K562 (cell line): ENCODE data around the gene SHB. TPM values are rescaled to one million over a fixed set of nuclear protein-coding genes. Genes with fewer than 3 reads are reported as not detected.

Experiments
- ATAC-seq: fragments of 200-7000 bp; cut with Tn5 transposase; 3 replicates; pipeline ENCODE4 v1.9.1; 2020; ENCODE audit warnings: moderate library complexity
- BruUV-seq: library from RNA; stranded (reverse); fragments of 400-500 nt; replicated peaks from 2 replicates; lab custom pipeline; 2021; lab: Mats Ljungman, UMichigan
- CTCF ChIA-PET: fragments of 300-600 bp; formaldehyde crosslinking; extraction: SDS; loops from one replicate; lab custom pipeline; 2021; ENCODE audit warnings: low intra/inter-chr PET ratio; lab: Yijun Ruan, JAX
- POLR2A ChIA-PET: fragments of 300-600, 350-650 bp; sonication (Branson Sonifier 250); formaldehyde crosslinking; extraction: SDS; loops from one replicate; lab custom pipeline; 2021; ENCODE audit warnings: antibody characterized with exemption, inconsistent platforms; lab: Yijun Ruan, JAX
- DNase-seq, 4 experiments: peaks; one replicate each; pipeline versions ENCODE4 v3.0.0 to v3.0.0-alpha.2; 2011 to 2018; ENCODE audit warnings: low spot score in 3 of 4, mixed read lengths in 3 of 4; ENCODE audit errors: extremely low read depth in 1 of 4
- FAIRE-seq: peaks from 2 replicates; lab custom pipeline; 2011; peaks lifted over from hg19 to GRCh38; lab: Jason Lieb, UNC
- H2AFZ ChIP-seq: 2 replicates; pipeline ENCODE4 v1.6.0; 2011; ENCODE audit warnings: low read depth, low read length, control low read depth, inconsistent platforms
- H3K27ac ChIP-seq: fragments of 200-600 bp; 3 replicates; pipeline ENCODE4 v1.8.0; 2011; ENCODE audit warnings: low read depth, mild to moderate bottlenecking, control low read depth, inconsistent platforms, low read length, moderate library complexity, mixed read lengths; ENCODE audit errors: extremely low read depth
- H3K27me3 ChIP-seq, 2 experiments: fragments of 300-600 bp in 1 of 2; 2 replicates in 1 of 2; 3 replicates in 1 of 2; pipeline versions ENCODE4 v1.6.0 to v1.8.0; 2011; ENCODE audit warnings: inconsistent platforms in 2 of 2, low read length in 2 of 2, mild to moderate bottlenecking in 1 of 2, mixed read lengths in 1 of 2, moderate library complexity in 1 of 2; ENCODE audit not compliant: control insufficient read depth in 2 of 2, insufficient read depth in 2 of 2
- H3K36me3 ChIP-seq: fragments of 300-600 bp; 3 replicates; pipeline ENCODE4 v1.8.0; 2011; ENCODE audit warnings: mild to moderate bottlenecking, low read length, inconsistent platforms; ENCODE audit not compliant: control insufficient read depth, insufficient read depth
- H3K4me1 ChIP-seq, 2 experiments: fragments of 200-600 bp in 1 of 2; replicated peaks in 1 of 2; 2 replicates in 1 of 2; 3 replicates in 1 of 2; pipeline versions ENCODE4 v1.5.1 to v1.8.0; 2011; ENCODE audit warnings: inconsistent platforms in 2 of 2, low read length in 2 of 2, mild to moderate bottlenecking in 1 of 2, mixed read lengths in 1 of 2, moderate library complexity in 1 of 2; ENCODE audit not compliant: control insufficient read depth in 2 of 2, insufficient read depth in 2 of 2
- H3K4me2 ChIP-seq: 2 replicates; pipeline ENCODE4 v1.6.1; 2011; ENCODE audit warnings: low read length, control low read depth, inconsistent platforms, mixed read lengths; ENCODE audit not compliant: insufficient read depth
- H3K4me3 ChIP-seq: fragments of 200-600 bp; sonication (generic), shearing (Covaris generic); 2 replicates; pipeline ENCODE4 v1.5.1; 2016; ENCODE audit warnings: control low read depth, inconsistent platforms
- H3K79me2 ChIP-seq: fragments of 200-600 bp; 3 replicates; pipeline ENCODE4 v1.8.0; 2011; ENCODE audit warnings: low read length, inconsistent platforms; ENCODE audit not compliant: control insufficient read depth, insufficient read depth
- H3K9ac ChIP-seq, 2 experiments: 2 replicates each; pipeline versions ENCODE4 v1.6.0 to v1.6.1; 2011; ENCODE audit warnings: low read depth in 2 of 2, low read length in 2 of 2, control low read depth in 1 of 2, inconsistent platforms in 1 of 2, mild to moderate bottlenecking in 1 of 2, mixed read lengths in 1 of 2; ENCODE audit not compliant: insufficient read depth in 1 of 2
- H3K9me1 ChIP-seq: one replicate; pipeline ENCODE4 v1.6.0; 2011; ENCODE audit warnings: inconsistent platforms, mild to moderate bottlenecking, low read length, moderate library complexity; ENCODE audit not compliant: control insufficient read depth, insufficient read depth
- H3K9me3 ChIP-seq: replicated peaks from 2 replicates; pipeline ENCODE4 v1.5.1; 2011; ENCODE audit warnings: low read depth, low read length, inconsistent platforms; ENCODE audit not compliant: control insufficient read depth, insufficient read depth
- H4K20me1 ChIP-seq: replicated peaks from 2 replicates; pipeline ENCODE4 v1.6.1; 2011; ENCODE audit warnings: low read length, inconsistent platforms, mixed read lengths; ENCODE audit not compliant: control insufficient read depth, insufficient read depth
- CUX1 ChIP-seq: fragments of 200-800 bp; sonication (Bioruptor generic); IDR thresholded peaks from 2 replicates; pipeline ENCODE4 v1.6.1; 2016; ENCODE audit warnings: missing genetic modification characterization, missing compliant biosample characterization
- FOXA1 ChIP-seq: fragments of 450-650 bp; IDR thresholded peaks from 2 replicates; pipeline ENCODE4 v1.6.1; 2016; ENCODE audit warnings: mild to moderate bottlenecking, borderline replicate concordance
- GABPB2 ChIP-seq: fragments of 250-450 bp; sonication (Bioruptor Pico); conservative IDR thresholded peaks from 2 replicates; pipeline ENCODE4 v1.5.1; 2021; ENCODE audit warnings: mild to moderate bottlenecking
- GATAD2B ChIP-seq: fragments of 450-650 bp; IDR thresholded peaks from 2 replicates; pipeline ENCODE4 v1.6.1; 2017; ENCODE audit warnings: mild to moderate bottlenecking, borderline replicate concordance
- LARP7 ChIP-seq: fragments of 450-650 bp; IDR thresholded peaks from 2 replicates; pipeline ENCODE4 v1.6.1; 2016
- MBD1 ChIP-seq: fragments of 250-450 bp; sonication (Bioruptor Pico); IDR thresholded peaks from 2 replicates; pipeline ENCODE4 v1.8.0; 2022; ENCODE audit warnings: inconsistent platforms
- MTA3 ChIP-seq: fragments of 450-650 bp; formaldehyde crosslinking; IDR thresholded peaks from 2 replicates; pipeline ENCODE4 v1.6.1; 2017; ENCODE audit warnings: mild to moderate bottlenecking, borderline replicate concordance
- SOX6 ChIP-seq: fragments of 450-650 bp; IDR thresholded peaks from 2 replicates; pipeline ENCODE4 v1.6.1; 2014; ENCODE audit warnings: mild to moderate bottlenecking
- TAF7 ChIP-seq: fragments of 450-650 bp; IDR thresholded peaks from 2 replicates; pipeline ENCODE4 v1.6.1; 2016; ENCODE audit warnings: missing genetic modification characterization, missing compliant biosample characterization
- ZNF277 ChIP-seq: fragments of 250-450 bp; sonication (Bioruptor Pico); IDR thresholded peaks from 2 replicates; pipeline ENCODE4 v1.8.0; 2022; ENCODE audit warnings: inconsistent platforms, mild to moderate bottlenecking, moderate library complexity, borderline replicate concordance
- ZNF586 ChIP-seq: fragments of 450-650 bp; formaldehyde crosslinking; conservative IDR thresholded peaks from 2 replicates; pipeline ENCODE4 v1.4.0; 2020; ENCODE audit warnings: mild to moderate bottlenecking, moderate library complexity
- ZNF717 ChIP-seq: fragments of 250-450 bp; sonication (Bioruptor Pico); IDR thresholded peaks from 2 replicates; pipeline ENCODE4 v1.5.0; 2021
- ZNF740 ChIP-seq, 3 experiments: fragments of 200-800 bp in 1 of 3; sonication (Bioruptor generic) in 1 of 3; sonication (generic) in 1 of 3; formaldehyde crosslinking in 1 of 3; IDR thresholded peaks; 2 replicates each; pipeline versions ENCODE4 v1.6.1 to v1.8.0; 2016 to 2022; ENCODE audit warnings: mild to moderate bottlenecking in 2 of 3, missing compliant biosample characterization in 2 of 3, missing genetic modification characterization in 2 of 3, missing genetic modification reagents in 1 of 3
- WGBS: fragments of 100-300 bp; shearing (Covaris generic); methylation state at CpG from one replicate; pipeline ENCODE4 v1.1.6; 2016; ENCODE audit warnings: low coverage, mixed read lengths; ENCODE audit not compliant: insufficient coverage; ENCODE audit errors: missing lambda C conversion rate; 5-methylcytosine and 5-hydroxymethylcytosine counted together
- in situ Hi-C: fragments of 300-500 bp; cut with MboI; formaldehyde crosslinking; loops from 4 replicates; pipeline ENCODE4 v1.15.0; 2018; ENCODE audit warnings: inconsistent platforms, mixed read lengths
- intact Hi-C: fragments of 100-400 bp; cut with micrococcal nuclease; formaldehyde crosslinking; loops from 2 replicates; pipeline ENCODE4 v1.14.2; 2022
- polyA plus RNA-seq, 8 experiments: library from polyadenylated mRNA; depleted of rRNA in 4 of 8; stranded (reverse) in 5 of 8; unstranded in 3 of 8; fragments of >200 nt; fragmentation: Nextera tagmentation in 2 of 8; fragmentation: Illumina TruSeq in 1 of 8; extraction: Ambion mirVana in 2 of 8; extraction: Trizol in 1 of 8; gene quantifications; 2 replicates each; pipeline versions ENCODE4 v1.2.1 to v1.2.3, GENCODE V29; 2011 to 2014; ENCODE audit warnings: inconsistent platforms in 1 of 8, missing spikeins in 1 of 8
- total RNA-seq, 7 experiments: library from RNA; depleted of rRNA in 6 of 7; stranded (reverse); fragments of >200 nt in 6 of 7; fragmentation: Illumina TruSeq in 2 of 7; extraction: Trizol in 2 of 7; gene quantifications; 2 replicates each; pipeline versions ENCODE4 v1.2.1 to v1.2.3, GENCODE V29; 2011 to 2021; ENCODE audit warnings: low replicate concordance in 1 of 7

SHB gene
- total and polyA plus RNA-seq, 9 of the 15 experiments (the other 6 are each of a cell fraction or from before 2014, with no cell fraction given): 0.78 to 16.0 (median 5.3) TPM

- in situ Hi-C loops (no loop called here), intact Hi-C loops (no loop called here)
- Histone ChIP-seq H3K4me1 (peaks cover 0 to 11% of the 10 kb centered on the region in 2 experiments; a peak in 2 of 5 replicates), H3K9me1 (peaks cover 10% of the 10 kb centered on the region), H3K9ac (no peak overlapping the region), H3K27me3 (no peaks in the 10 kb centered on the region), H3K27ac (no peak overlapping the region), H3K4me2 (no peak overlapping the region), H2AFZ (no peak overlapping the region), H3K79me2 (no peaks in the 10 kb centered on the region), H3K4me3 (no peak overlapping the region), H4K20me1 (peaks cover 12% of the 10 kb centered on the region; the same call in 1 of the 2 replicates), H3K36me3 (peaks cover 40% of the 10 kb centered on the region; the same call in 2 of the 3 replicates), H3K9me3 (no peaks in the 10 kb centered on the region)
- no TSS peak for BruUV-seq
- ATAC-seq (no peak), DNase-seq (no peak), FAIRE-seq (no peak)
- ChIA-PET POLR2A (interaction anchor here (1.0 kb wide), 2 partner anchors 10 kb away, joined by 3 to 6 read pairs; no protein-coding TSS in a partner anchor), CTCF (no interaction called here)
- whole genome bisulfite sequencing: 59% methylated on average over 7 of the region's 7 CpGs
- TF ChIP-seq TAF7: no peak
- TF ChIP-seq ZNF717 (CRISPR knock-in tag): no peak
- no peak for TF ChIP-seq FOXA1
- TF ChIP-seq MBD1 (CRISPR knock-in tag): no peak
- TF ChIP-seq CUX1 (CRISPR knock-in tag): no peak
- TF ChIP-seq LARP7: no peak
- TF ChIP-seq ZNF740 (CRISPR knock-in tag; IDR thresholded peaks at IDR 0.05): no peak
- no peak for TF ChIP-seq ZNF740 (tag; IDR thresholded peaks at IDR 0.05)
- TF ChIP-seq ZNF586 (CRISPR knock-in tag): no peak
- no peak for TF ChIP-seq SOX6
- no peak for TF ChIP-seq GATAD2B
- no peak for TF ChIP-seq GABPB2 (CRISPR knock-in tag)
- TF ChIP-seq MTA3: no peak
- no peak for TF ChIP-seq ZNF277
These were observed 121.6 kb downstream of the SHB start for GRCh38 chr9:37947471-37947870.
